Tibial nerve (tissue), 4 donors: ENCODE measurements around the gene ZNF211. TPM values are rescaled to one million over a fixed set of nuclear protein-coding genes. Genes with fewer than 3 reads are reported as not detected.

Source experiments
- DNase-seq, 2 donors: peaks; one replicate each; pipeline ENCODE4 v3.0.0-alpha.2; 2019; ENCODE audit warnings: low spot score in 2 of 2
- H3K27ac ChIP-seq, 4 donors: fragments of 200-600 bp; sonication (generic) in 3 of 4; one replicate each; pipeline ENCODE4 v1.5.1; 2017 to 2019; ENCODE audit warnings: mild to moderate bottlenecking in 1 of 4
- H3K27me3 ChIP-seq, 2 donors: fragments of 200-600 bp; sonication (generic) in 1 of 2; one replicate each; pipeline versions ENCODE4 v1.5.1 to v1.6.0; 2017 to 2019
- H3K36me3 ChIP-seq, 3 donors: fragments of 200-600 bp; sonication (generic); one replicate each; pipeline ENCODE4 v1.5.1; 2018 to 2019
- H3K4me1 ChIP-seq, 4 donors: fragments of 200-600 bp; sonication (generic) in 3 of 4; one replicate each; pipeline ENCODE4 v1.5.1; 2017 to 2019
- H3K4me3 ChIP-seq, 4 donors: fragments of 200-600 bp; sonication (generic) in 3 of 4; one replicate each; pipeline ENCODE4 v1.5.1; 2017 to 2019; ENCODE audit warnings: mild to moderate bottlenecking in 1 of 4, moderate library complexity in 1 of 4
- H3K9me3 ChIP-seq, 4 donors: fragments of 200-600 bp; sonication (generic) in 3 of 4; one replicate each; pipeline ENCODE4 v1.5.1; 2017 to 2019
- EP300 ChIP-seq, 2 donors: sonication (generic); formaldehyde crosslinking; IDR thresholded peaks; one replicate each; pipeline ENCODE4 v1.6.1; 2017; ENCODE audit warnings: antibody characterized with exemption in 2 of 2, mild to moderate bottlenecking in 1 of 2
- POLR2A ChIP-seq, 2 donors: fragments of 450-650 bp; IDR thresholded peaks; one replicate each; pipeline ENCODE4 v1.6.1; 2017; ENCODE audit warnings: antibody characterized with exemption in 2 of 2, mild to moderate bottlenecking in 2 of 2, moderate library complexity in 2 of 2
- WGBS, 2 donors: methylation state at CpG; one replicate each; pipeline ENCODE4 v1.1.5; 2018; 5-methylcytosine and 5-hydroxymethylcytosine counted together
- total RNA-seq, 4 donors: library from RNA; depleted of rRNA; stranded (reverse); fragments of >200 nt; gene quantifications; one replicate each; pipeline ENCODE4 v1.1.0, GENCODE V29; 2016
- TF ChIP-seq, protein P1 (sequence below), 5 experiments: fragments of 200-600 bp in 3 of 5; fragments of 450-650 bp in 2 of 5; sonication (generic) in 3 of 5; IDR thresholded peaks; one replicate each; pipeline ENCODE4 v1.5.1; 2016 to 2019; ENCODE audit warnings: antibody characterized with exemption in 5 of 5, mild to moderate bottlenecking in 3 of 5, moderate library complexity in 2 of 5

The ZNF211 gene
- total RNA-seq, 4 donors from 2014 or later = 5.9 to 18.6 (median 14.0) TPM

DNA sequence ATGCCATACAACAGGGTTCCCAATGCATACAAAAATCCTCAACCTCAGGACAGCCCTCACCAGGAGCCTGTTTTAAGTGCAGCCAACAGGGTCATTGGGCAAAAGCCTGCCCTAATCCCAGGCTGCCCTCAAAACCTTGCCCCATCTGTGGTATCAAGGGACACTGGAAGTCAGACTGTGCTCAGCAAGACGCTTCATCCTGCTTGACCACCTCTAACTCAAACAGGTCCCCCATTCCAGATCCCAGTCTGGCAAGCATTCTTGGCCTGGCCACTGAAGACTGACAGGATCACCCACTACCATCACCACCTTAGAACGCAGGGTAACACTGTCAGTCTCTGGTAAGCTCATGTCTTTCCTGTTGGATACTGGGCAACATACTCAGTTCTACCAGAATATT, 20.7 kb downstream of the ZNF211 start:
- DNase-seq = no peak
- Histone ChIP-seq H3K9me3 (peaks cover 0 to 73% (median 0%) of the 10 kb centered on the region in 4 donors), H3K4me3 (no peak overlapping the region), H3K36me3 (no peaks in the 10 kb centered on the region), H3K27ac (no peak overlapping the region), H3K27me3 (no peaks in the 10 kb centered on the region), H3K4me1 (no peaks in the 10 kb centered on the region)
- TF ChIP-seq, protein P1, sequence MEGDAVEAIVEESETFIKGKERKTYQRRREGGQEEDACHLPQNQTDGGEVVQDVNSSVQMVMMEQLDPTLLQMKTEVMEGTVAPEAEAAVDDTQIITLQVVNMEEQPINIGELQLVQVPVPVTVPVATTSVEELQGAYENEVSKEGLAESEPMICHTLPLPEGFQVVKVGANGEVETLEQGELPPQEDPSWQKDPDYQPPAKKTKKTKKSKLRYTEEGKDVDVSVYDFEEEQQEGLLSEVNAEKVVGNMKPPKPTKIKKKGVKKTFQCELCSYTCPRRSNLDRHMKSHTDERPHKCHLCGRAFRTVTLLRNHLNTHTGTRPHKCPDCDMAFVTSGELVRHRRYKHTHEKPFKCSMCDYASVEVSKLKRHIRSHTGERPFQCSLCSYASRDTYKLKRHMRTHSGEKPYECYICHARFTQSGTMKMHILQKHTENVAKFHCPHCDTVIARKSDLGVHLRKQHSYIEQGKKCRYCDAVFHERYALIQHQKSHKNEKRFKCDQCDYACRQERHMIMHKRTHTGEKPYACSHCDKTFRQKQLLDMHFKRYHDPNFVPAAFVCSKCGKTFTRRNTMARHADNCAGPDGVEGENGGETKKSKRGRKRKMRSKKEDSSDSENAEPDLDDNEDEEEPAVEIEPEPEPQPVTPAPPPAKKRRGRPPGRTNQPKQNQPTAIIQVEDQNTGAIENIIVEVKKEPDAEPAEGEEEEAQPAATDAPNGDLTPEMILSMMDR (IDR thresholded peaks at IDR 0.05) = no peak
- TF ChIP-seq POLR2A (IDR thresholded peaks at IDR 0.05) (no peak), EP300 (IDR thresholded peaks at IDR 0.05) (no peak)
- 75 to 87% methylated on average over 2 of the region's 2 CpGs for WGBS, 2 donors

DNA sequence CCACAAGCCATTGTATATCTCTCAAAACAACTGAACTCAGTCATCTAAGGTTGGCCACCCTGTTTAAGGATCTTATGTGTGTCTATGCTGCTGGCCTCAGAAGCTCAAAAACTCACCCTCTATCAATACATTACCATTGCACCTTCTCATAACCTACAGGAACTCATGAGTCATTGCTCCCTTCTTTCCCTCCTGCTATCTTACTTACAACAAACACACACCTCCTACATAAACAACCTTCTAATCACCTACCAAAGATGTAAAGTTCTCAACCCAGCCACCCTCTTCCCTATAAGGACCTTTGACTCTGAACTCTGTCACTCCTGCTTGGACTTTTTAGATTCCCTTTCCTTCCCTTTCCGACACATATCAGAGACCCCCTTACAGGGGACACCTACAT, 22.5 kb downstream of the ZNF211 start:
- Histone ChIP-seq H3K4me1 (no peaks in the 10 kb centered on the region), H3K27me3 (no peaks in the 10 kb centered on the region), H3K9me3 (peaks cover 0 to 58% (median 0%) of the 10 kb centered on the region in 4 donors), H3K36me3 (no peaks in the 10 kb centered on the region), H3K27ac (no peak overlapping the region), H3K4me3 (no peak overlapping the region)
- 95 to 100% methylated on average over 1 of the region's 1 CpG for WGBS, 2 donors
- TF ChIP-seq POLR2A (IDR thresholded peaks at IDR 0.05) (no peak), EP300 (IDR thresholded peaks at IDR 0.05) (no peak)
- TF ChIP-seq, protein P1 (IDR thresholded peaks at IDR 0.05) = no peak
- DNase-seq = no peak

DNA sequence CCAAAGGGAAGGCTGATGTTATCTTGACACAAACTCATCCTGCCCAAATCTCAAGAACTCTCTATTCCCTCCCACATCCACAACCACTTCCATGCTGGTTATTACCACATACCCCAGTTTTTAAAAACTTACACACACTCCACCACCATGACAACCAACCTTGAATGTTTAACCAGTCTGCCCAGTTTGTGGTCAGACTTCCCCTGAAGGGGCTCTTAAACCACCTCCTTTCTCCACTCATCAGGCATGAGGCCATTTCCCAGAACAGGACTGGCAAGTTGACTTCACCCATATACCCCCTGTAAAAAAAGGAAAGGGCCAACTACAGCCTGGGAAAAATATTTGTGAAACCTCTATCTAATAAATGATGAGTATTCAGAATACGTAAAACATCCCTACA, 23.4 kb downstream of the ZNF211 start:
- Histone ChIP-seq H3K4me3 (no peak overlapping the region), H3K4me1 (no peaks in the 10 kb centered on the region), H3K36me3 (no peaks in the 10 kb centered on the region), H3K27me3 (no peaks in the 10 kb centered on the region), H3K27ac (no peak overlapping the region), H3K9me3 (peaks cover 0 to 50% (median 0%) of the 10 kb centered on the region in 4 donors)
- 82 to 85% methylated on average over 1 of the region's 1 CpG for WGBS, 2 donors
- no peak for DNase-seq
- TF ChIP-seq POLR2A (IDR thresholded peaks at IDR 0.05) (no peak), EP300 (IDR thresholded peaks at IDR 0.05) (no peak)

DNA sequence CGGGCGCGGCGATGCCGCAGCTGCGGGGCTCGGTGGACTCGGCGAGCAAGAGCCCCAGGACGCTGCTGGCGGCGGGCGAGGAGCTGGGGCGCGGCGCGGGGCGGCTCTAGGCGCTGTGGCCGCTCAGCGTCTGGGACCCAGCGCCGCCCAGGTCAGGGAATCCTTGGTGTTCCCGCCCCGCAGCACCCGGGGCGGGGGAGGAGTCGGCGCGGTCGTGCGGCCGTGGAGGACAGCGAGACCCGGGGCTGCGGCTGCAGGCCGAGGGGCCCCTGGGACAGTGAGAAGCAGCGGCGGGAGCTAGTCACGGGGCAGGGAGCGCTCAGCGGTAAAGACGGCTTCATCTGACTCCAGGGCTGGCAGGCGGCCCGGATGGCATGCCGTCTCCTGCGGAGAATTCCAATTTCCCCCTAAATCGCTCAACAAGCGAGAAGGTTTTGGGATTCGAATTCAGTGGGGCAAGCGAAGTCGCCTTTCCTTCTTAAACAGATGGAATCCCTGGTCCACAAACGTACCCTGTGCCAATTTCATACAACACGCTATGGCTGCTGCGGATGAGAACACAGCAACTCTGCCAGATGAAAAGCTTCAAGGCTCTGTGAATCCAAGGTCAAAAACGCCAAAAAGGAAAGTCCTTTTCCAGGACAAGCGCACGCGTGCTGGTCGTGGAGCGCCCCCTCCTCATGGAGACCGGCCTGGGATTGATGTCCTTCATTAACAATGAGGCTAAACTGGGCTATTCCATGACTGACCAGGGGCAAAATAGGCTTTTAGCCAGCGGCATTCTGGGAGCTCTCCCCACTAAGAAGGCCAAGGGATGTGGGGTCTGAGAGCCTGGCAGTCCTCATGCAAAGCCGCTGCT, 31.5 kb downstream of the ZNF211 start:
- Histone ChIP-seq H3K36me3 (no peaks in the 10 kb centered on the region), H3K4me3 (peak overlapping the region; percentile 14 to 57 (median 36)), H3K27ac (peak overlapping the region in 3 of 4 donors; percentile 16 to 62 (median 29)), H3K9me3 (peaks cover 0 to 18% (median 0%) of the 10 kb centered on the region in 4 donors), H3K27me3 (peaks cover 0 to 3% of the 10 kb centered on the region in 2 donors), H3K4me1 (peaks cover 0 to 5% (median 2%) of the 10 kb centered on the region in 4 donors)
- TF ChIP-seq EP300 (IDR thresholded peaks at IDR 0.05) (no peak), POLR2A (IDR thresholded peaks at IDR 0.05) (no peak)
- TF ChIP-seq, protein P1 (IDR thresholded peaks at IDR 0.05) = no peak
- DNase-seq = no peak
- WGBS, 2 donors = 3% methylated on average over 28 to 40 of the region's 64 CpGs

DNA sequence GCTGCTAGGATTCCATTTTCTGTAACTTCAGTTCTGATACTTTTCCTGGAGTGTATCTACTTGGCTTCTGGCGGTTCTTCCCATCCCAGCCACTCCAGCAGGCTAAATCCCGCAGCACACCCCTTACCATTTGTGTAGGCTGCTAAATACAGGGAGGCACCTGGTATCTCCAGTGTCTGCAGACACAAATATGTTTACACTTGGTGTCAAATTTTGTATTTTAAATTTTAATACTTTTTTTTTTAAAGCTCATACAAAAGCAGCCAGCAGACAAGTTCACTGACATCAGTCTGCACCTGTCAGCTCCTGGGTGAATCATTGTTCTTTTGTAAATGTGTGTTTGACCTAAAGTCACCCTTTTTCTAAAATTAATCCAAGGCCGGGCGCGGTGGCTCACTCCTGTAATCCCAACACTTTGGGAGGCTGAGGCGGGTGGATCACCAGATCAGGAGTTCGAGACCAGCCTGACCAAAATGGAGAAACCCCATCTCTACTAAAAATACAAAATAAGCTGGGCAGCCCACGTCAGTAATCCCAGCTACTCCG, 32.4 kb downstream of the ZNF211 start:
- H3K36me3 ChIP-seq = no peaks in the 10 kb centered on the region
- 85 to 86% methylated on average over 9 of the region's 9 CpGs for WGBS, 2 donors
- TF ChIP-seq POLR2A (IDR thresholded peaks at IDR 0.05) = no peak
- no peak for TF ChIP-seq EP300 (IDR thresholded peaks at IDR 0.05)
- TF ChIP-seq, protein P1 (IDR thresholded peaks at IDR 0.05) = no peak
- H3K27ac ChIP-seq = no peak overlapping the region
- DNase-seq = no peak
- peaks cover 0 to 18% (median 0%) of the 10 kb centered on the region in 4 donors for H3K9me3 ChIP-seq
- peaks cover 0 to 5% (median 2%) of the 10 kb centered on the region in 4 donors for H3K4me1 ChIP-seq
- H3K4me3 ChIP-seq = no peak overlapping the region
- peaks cover 0 to 3% of the 10 kb centered on the region in 2 donors for H3K27me3 ChIP-seq
